GM19397 (cell line): Measurements from ENCODE around the gene BLOC1S4.
"Not testable (repeated sequence)": the region's sequence is repeated elsewhere in the genome, so short reads cannot be mapped to it uniquely, and the experiment has no call there.

Experiments
- ATAC-seq: cut with Tn5 transposase; IDR thresholded peaks from one replicate; pipeline ENCODE4 v1.9.1; 2021; ENCODE audit warnings: mild to moderate bottlenecking, moderate library complexity; ENCODE audit not compliant: unreplicated experiment

BLOC1S4 gene

GRCh38 chr4:6716958-6717655 lies 1.1 kb downstream of the BLOC1S4 start:
- ATAC-seq, result no peak

GRCh38 chr4:6718932-6719610 lies 3.1 kb downstream of the BLOC1S4 start:
- ATAC-seq, result no peak

GRCh38 chr4:6719611-6720179 lies 3.7 kb downstream of the BLOC1S4 start:
- no peak for ATAC-seq

GRCh38 chr4:6720202-6720699 lies 4.3 kb downstream of the BLOC1S4 start:
- ATAC-seq, result no peak

GRCh38 chr4:6721121-6721520 lies 5.1 kb downstream of the BLOC1S4 start:
- ATAC-seq, result no peak

DNA sequence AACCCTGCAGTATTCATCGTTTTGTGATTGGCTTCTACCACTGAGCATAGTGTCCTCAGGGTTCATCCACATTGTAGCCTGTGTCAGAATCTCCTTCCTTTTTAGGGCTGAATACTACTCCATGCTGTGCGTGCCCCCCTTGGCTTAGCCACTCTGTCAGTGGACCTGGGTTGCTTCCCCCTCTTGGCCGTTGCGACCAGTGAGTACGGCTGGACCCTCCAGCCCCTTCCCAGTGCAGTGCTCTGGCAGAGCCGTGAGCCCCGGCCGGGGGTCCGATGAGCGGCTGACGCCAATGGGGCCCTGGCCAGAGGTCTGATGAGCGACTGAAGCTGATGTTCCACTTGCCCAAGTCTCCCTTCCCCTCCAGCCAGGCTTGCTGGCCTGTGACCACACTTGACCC lies 6.9 kb downstream of the BLOC1S4 start:
- no peak for ATAC-seq

DNA sequence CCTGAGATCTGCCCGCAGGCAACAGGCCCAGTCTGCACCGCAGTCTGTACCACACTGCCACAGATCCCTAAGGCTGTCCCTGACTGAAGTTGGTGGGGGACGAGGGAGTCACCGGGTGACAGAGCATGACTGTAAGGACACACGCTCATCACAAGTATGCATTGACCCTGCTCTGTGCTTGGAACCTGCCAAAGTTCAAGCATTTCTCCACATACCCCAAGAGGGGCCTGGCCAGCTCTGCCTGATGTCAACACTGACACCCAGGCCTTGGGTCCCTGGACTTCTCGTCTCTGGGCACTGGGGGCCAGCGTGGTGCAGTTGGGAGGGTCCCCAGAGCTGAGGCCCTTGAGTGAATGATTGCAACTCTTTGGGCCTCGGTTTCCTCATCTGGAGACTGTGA lies 7.9 kb downstream of the BLOC1S4 start:
- no peak for ATAC-seq

DNA sequence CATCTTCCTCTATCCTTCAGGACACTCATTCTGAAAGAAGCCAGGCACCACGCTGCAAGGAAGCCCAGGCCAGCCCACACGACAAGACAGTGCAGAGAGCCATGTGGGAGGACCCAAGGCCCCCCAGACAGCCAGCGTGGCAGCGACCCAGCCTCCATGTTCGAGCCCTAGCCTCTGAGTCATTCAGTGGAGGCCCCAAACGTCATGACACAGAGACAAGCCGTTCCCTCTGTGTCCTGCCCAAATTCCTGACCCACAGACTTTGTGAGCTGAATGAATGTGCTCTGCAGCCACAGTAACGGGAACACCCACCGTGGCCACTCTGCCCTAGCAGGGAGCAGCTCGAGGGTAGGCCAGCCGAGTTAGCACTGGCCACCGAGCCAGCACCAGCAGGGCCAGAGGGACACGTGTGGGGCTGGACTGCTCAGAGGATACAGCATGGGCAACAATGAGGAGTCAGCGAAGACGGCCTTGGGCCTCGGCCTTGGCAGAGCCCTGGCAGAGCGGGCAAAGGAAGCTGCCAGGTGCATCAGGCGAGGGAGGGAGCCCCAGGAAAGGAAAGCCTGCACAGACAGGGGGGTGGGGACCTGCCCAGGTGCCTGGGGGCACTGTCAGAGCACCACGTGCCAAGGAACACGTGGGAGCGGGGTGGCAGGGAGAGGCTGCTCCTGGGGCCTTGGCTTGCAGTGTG lies 8.6 kb downstream of the BLOC1S4 start:
- ATAC-seq, result no peak

GRCh38 chr4:6725427-6725961 lies 9.5 kb downstream of the BLOC1S4 start:
- ATAC-seq, result not testable (repeated sequence)

- no peak for ATAC-seq
Measured at GRCh38 chr4:6727081-6727942, 11.3 kb downstream of the BLOC1S4 start.

- no peak for ATAC-seq
Measured at GRCh38 chr4:6727943-6728250, 11.9 kb downstream of the BLOC1S4 start.

- no peak for ATAC-seq
Measured at GRCh38 chr4:6728320-6729029, 12.5 kb downstream of the BLOC1S4 start.

DNA sequence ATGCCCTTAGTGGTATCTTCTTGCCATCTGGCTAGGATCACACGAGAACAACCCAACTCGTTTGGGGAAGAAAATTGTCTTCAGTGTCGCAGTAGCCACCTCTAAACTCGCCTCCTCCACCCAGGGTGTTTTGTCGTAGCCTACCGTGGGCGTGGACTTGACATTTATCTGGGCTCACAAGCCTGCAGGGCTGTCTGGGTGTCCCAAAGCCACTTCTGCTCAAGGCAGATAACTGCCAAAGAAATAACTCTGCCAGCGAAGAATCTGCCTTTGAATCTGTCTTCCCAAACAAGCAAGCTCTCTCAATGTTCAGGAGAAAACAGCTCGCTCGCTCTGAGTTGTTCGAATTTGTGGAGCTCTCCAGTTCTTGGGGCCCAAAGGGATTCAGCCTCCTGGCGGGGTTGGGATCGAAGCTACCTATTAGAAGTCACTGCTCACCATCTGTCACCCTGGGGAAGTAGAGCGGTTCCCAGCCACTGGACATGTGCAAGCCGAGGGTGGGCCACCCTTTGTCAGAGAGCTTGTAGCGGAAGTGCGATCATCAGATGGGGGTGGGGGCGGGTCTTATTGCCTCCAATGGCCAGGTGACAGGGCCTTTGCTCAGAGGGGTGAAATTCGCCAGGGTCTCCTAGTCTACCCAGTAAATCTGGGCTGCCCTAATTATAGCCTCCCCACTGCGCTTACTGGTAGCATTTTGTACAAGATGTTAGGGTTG lies 14.8 kb downstream of the BLOC1S4 start:
- ATAC-seq, result no peak

DNA sequence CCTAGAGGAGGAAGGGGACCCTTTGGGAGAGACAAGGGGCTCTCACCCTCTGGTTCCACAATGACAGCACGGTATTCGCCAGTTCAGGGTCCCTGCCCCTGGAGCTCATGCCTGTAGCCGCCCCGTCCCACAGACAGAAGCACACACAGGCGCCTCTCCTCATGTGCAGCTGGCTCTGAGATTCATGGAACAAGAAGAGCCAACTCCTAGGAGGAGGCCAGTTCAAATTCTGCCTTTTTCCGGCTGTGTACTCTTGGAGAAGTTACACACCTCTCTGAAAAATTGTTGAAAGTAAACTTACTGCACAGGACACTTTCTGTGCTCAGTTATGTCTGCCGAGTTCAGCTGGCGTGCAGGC lies 15.3 kb downstream of the BLOC1S4 start:
- ATAC-seq, result no peak

DNA sequence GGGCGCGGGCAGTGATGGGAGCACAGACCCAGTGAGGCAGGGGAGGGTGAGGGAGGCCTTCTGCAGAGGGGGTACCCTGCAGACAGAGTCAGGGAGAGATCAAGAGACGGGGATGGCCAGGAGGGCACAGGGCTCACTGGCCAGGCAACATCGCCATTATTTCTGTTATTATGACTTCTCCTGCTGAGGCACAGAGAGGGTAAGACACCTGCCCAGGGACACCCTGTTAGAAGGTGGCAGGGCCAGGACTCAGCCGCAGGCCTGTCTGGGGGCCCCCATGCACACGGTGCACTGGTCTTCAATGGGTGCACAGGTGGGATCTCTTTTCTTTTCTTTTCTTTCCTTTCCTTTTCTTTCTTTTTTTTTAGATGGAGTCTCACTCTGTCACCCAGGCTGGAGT lies 15.8 kb downstream of the BLOC1S4 start:
- no peak for ATAC-seq

- ATAC-seq, result no peak
Measured at GRCh38 chr4:6732441-6733357, 16.7 kb downstream of the BLOC1S4 start.

GRCh38 chr4:6733358-6734164 lies 17.6 kb downstream of the BLOC1S4 start:
- no peak for ATAC-seq
